WERI-Rb-1 (cell line): ENCODE results near the gene ABCB7.
A peak's percentile ranks its signal among the peaks of the same experiment; 100 is the strongest.

Source experiments
- DNase-seq: peaks from one replicate; pipeline ENCODE4 v3.0.0-alpha.2; 2020
- H3K27ac ChIP-seq: fragments of 250-450 bp; sonication (Bioruptor Pico); 2 replicates; pipeline ENCODE4 v1.5.1; 2020; ENCODE audit warnings: mild to moderate bottlenecking, moderate library complexity
- H3K27me3 ChIP-seq: fragments of 250-450 bp; sonication (Bioruptor Pico); 2 replicates; pipeline ENCODE4 v1.5.1; 2021; ENCODE audit warnings: mild to moderate bottlenecking, low read depth, moderate library complexity; ENCODE audit not compliant: insufficient read depth, severe bottlenecking
- H3K36me3 ChIP-seq: fragments of 250-450 bp; sonication (Bioruptor Pico); 2 replicates; pipeline ENCODE4 v1.5.1; 2020; ENCODE audit warnings: mild to moderate bottlenecking, moderate library complexity
- H3K4me3 ChIP-seq: 2 replicates; pipeline ENCODE4 v1.5.1; 2011; ENCODE audit warnings: low read depth, mild to moderate bottlenecking, control low read depth, low read length
- H3K9me3 ChIP-seq: fragments of 250-450 bp; sonication (Bioruptor Pico); 2 replicates; pipeline ENCODE4 v1.5.1; 2021; ENCODE audit warnings: mild to moderate bottlenecking, moderate library complexity; ENCODE audit not compliant: severe bottlenecking
- TF ChIP-seq, protein P1 (sequence below): IDR thresholded peaks from 2 replicates; pipeline ENCODE4 v1.5.1; 2011; ENCODE audit warnings: low read depth, mild to moderate bottlenecking, control low read depth, inconsistent platforms, low read length

ABCB7 gene

GRCh38 chrX:75038925-75039324 lies 117.2 kb downstream of the ABCB7 start:
- TF ChIP-seq, protein P1, sequence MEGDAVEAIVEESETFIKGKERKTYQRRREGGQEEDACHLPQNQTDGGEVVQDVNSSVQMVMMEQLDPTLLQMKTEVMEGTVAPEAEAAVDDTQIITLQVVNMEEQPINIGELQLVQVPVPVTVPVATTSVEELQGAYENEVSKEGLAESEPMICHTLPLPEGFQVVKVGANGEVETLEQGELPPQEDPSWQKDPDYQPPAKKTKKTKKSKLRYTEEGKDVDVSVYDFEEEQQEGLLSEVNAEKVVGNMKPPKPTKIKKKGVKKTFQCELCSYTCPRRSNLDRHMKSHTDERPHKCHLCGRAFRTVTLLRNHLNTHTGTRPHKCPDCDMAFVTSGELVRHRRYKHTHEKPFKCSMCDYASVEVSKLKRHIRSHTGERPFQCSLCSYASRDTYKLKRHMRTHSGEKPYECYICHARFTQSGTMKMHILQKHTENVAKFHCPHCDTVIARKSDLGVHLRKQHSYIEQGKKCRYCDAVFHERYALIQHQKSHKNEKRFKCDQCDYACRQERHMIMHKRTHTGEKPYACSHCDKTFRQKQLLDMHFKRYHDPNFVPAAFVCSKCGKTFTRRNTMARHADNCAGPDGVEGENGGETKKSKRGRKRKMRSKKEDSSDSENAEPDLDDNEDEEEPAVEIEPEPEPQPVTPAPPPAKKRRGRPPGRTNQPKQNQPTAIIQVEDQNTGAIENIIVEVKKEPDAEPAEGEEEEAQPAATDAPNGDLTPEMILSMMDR = peak; percentile 54
- H3K27ac ChIP-seq = no peak overlapping the region
- peak; percentile 16 for DNase-seq
- no peaks in the 10 kb centered on the region for H3K27me3 ChIP-seq
- H3K36me3 ChIP-seq = no peaks in the 10 kb centered on the region
- no peaks in the 10 kb centered on the region for H3K9me3 ChIP-seq
- no peak overlapping the region for H3K4me3 ChIP-seq
